Fibroblast of peridontal ligament (primary cell): ENCODE results near the gene SIM2.

Experiments used
- DNase-seq: peaks from one replicate; pipeline ENCODE4 v3.0.0-alpha.2; 2010; ENCODE audit errors: extremely low read depth

SIM2 gene

GRCh38 chr21:36713746-36714145, 14.8 kb downstream of the SIM2 start:
- DNase-seq, result no peak

DNA sequence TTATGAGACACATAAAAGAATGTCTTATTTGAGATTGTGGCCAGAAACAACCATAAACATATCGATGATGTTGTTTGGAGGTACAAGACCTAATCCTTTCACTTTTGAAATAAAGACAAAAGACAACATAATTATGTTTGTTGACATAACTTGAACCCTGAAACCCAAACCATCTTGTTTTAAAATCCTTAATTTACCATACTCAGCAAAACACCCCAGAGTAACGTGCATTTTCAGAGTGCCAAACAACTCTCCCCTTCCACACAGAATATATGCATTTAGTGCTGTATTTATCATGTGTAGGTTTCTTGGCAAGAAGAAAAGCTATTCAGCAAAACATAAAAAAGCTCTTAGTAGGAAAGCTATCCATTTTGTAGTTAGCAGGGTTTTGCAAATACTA, 17.5 kb downstream of the SIM2 start:
- DNase-seq, result no peak

DNA sequence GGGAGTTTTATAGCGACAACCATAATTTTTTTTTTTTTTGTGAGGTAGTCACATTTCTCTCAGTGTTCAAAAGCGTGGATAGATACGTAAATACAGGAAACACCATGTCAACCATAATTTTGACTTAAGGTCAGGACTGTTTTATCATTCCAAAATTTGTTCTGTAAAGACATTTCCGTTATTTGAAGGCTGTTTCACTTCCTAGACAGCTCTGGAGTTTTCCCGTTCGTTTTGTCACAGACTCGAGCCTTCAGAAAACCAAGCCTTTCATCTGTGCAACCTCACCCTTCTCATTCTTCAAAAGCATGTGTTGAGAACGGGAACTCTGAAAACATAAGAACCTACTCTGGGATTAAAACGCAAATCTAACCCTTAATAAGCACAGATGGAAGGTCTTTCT, 17.9 kb downstream of the SIM2 start:
- no peak for DNase-seq

GRCh38 chr21:36717976-36718375, 19.1 kb downstream of the SIM2 start:
- DNase-seq, result no peak

DNA sequence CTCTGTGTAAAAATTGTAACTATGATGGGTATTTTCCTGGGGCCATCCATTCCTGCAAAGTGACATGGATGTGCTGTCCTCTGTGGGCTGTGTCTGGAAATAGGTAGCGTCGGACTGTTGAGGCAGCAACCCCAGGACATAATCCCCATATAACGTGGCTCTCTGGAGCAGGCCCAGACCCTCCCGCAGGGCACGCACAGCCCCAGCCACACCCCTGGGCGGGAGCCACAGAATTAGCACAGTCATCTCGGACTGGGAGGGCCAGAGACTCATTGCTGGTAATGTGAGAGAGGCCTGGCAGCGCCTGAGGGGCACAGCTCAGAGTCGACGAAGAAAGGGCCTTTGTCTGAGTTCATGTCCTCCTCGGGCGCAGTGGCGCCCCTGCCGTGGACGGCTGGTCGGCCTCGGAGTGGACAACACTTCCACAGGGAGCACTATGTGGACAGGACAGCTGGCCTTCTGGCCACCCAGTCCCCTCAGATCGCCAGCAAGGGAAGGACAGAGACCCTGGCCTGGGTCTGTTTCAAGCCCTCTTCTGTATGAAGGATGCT, 20.1 kb downstream of the SIM2 start:
- DNase-seq, result no peak

DNA sequence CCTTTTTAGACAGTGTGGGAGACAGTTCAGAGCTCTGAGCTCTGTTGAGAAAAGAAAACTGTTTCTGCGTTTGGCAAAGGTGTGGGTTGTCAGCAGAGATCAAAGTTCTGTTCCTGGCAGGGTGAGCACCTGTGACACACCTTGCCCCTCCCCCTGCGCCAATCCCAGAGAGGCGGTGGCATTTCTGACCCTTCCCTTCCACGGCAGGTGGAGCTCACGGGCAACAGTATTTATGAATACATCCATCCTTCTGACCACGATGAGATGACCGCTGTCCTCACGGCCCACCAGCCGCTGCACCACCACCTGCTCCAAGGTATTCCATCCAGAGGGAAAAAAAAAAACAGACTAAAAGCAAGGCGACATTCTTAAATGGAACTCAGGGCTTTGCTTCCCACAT, 20.7 kb downstream of the SIM2 start:
- no peak for DNase-seq

GRCh38 chr21:36721817-36722216, 22.9 kb downstream of the SIM2 start:
- no peak for DNase-seq

DNA sequence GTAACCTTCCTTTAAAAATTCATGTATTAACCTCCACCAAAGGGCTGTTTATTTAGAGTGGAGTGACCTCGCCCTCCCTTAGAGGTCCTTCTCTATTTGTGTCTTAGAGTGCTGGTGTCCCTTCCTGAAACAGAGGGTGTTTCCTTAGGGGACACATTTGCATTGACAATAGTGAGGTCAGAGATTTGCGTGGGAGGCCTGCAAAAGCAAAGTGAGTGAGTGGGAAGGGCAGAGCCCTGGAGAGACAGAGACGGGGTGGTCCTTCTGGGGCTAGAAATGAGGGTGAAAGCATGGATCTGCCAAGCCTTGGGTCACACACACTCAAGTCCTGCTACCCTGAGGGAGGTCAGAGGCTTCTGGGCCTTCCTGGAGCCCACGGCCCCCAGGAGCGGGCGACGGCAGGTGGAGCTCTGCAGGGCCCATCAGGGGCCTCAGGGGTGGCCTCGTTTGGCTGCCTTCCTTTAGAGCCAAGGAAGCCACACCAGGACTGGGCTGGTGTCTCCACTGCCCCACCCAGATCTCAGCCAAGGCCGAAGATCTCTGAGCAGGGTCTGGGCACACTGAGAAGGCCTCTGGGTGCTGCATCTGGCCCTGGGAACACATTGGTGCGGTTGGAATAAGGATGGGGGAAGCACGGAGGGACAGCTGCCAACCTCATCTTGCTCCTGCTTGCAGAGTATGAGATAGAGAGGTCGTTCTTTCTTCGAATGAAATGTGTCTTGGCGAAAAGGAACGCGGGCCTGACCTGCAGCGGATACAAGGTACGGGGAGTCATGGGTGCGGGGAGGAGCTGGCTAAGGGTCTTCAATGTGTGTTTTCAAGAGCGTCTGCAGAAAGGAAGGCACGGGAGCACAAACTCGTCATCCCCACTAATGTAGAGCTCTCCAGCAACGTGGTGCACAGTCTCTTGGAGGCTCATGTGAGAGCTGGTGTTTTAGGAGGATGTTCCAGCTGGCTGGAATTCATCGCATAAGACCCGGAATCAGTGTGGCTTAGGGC, 23.8 kb downstream of the SIM2 start:
- no peak for DNase-seq

DNA sequence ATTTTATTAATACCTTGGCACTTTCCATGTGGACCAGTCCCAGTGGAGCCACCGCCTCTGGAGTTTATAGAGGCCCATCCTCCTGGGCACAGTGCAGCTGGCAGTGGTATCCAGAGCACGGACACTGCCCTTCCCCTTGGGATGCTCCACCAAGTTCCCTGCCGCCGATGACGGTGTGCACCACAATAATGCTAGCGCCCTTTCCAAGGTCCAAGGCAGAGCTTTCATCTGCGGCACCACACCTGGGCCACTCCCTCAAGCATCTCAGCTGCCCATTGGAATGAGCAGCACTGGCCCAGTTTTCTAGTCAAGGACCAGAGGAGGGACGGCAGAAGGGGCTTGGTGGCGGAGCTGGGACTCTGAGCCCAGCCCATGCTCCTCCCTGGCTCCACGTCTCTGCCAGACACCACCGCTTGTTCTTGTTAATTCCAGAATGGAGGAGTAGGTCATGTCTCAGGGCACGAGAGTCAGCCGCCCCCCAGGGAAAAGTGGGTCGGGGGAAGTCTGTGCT, 24.5 kb downstream of the SIM2 start:
- DNase-seq, result no peak

DNA sequence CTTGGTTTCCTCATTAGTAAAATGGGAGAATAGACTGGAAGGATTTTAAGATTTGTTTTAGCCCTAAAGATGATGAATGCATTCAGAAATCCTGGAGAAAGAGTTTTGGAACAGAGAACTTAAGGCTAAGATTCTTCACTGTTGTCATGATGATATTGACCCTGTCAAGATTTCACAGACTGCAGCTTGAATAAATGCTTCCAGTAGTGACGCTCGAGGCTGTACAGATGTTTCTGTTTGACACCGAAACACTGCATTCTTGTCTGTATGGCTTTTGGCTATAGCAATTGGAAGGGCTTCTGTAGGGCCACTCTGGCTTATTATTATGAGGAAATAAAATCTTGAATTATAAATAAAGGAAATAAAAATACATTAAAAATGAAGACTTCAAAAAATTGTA, 25.7 kb downstream of the SIM2 start:
- no peak for DNase-seq

DNA sequence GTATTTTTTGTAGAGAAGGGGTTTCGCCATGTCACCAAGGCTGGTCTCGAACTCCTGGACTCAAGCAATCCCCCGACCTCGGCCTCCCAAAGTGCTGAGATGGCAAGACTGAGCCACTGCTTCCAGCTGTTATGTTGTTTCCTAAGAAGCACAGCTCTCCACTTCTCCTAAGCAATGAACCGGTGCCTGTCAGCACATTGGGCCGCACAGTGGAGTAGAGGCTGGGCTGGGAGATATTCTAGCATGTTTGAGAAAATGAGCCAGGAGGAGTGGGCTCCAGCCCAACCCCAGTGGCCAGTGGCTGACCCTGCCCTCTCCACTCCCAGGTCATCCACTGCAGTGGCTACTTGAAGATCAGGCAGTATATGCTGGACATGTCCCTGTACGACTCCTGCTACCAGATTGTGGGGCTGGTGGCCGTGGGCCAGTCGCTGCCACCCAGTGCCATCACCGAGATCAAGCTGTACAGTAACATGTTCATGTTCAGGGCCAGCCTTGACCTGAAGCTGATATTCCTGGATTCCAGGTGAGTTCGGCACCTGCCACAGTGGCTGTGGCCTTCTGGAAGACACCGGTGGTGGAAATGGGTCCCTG, 27.0 kb downstream of the SIM2 start:
- DNase-seq, result no peak

DNA sequence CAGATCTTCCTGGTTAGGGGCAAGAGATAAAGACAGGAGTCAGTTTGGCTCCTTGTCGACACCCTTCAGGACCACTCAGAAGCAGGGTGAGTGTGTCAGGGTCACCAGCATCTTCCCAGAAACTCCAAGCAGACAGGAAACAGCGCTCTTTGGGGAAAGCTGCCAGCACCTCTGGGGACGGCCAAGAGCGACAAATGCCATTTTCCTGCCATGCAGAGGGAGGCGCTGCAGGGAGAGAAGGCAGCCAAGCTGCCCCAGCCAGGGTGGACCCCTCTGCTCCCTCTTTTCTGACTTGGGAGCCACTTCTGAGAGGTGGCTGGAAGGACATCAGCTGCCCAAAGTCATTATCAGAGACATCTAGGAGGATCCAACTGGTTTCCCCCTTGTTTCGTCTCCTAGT, 29.0 kb downstream of the SIM2 start:
- no peak for DNase-seq

DNA sequence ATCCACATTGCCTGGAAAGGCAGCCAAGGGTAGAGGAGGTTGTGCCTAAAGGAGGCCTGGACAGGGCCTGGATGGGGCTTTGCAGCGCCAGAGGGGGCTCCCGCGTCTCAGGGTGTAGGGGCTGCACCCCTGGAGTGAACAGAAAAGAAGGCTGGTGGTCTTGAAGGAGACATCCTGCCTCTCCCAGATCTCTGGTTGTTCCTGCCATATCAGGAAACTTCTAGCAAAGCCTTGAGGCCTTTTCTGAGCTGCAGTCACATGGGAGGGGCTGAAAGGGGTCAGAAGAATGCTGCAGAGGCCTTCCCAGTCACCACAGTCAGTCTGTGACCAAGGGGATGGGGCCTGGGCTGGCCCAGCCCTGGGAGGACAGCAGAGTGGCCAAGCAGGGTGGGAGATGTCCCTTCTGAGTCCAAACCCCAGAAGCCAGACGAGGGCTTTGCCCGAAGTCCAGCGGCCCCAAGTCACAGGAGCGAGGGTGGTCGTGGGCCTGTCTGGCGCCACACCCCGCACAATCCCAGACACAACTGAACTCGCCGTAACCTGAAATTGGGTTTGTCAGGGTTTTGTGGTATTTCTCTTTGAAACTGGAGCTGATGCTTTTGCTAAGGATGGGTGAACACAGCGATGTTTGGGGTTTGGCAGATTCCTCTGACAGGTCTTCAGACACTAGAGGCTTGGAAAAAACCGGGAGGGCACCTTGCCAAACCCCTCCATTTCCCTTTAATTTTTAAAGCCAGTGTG, 29.6 kb downstream of the SIM2 start:
- no peak for DNase-seq

DNA sequence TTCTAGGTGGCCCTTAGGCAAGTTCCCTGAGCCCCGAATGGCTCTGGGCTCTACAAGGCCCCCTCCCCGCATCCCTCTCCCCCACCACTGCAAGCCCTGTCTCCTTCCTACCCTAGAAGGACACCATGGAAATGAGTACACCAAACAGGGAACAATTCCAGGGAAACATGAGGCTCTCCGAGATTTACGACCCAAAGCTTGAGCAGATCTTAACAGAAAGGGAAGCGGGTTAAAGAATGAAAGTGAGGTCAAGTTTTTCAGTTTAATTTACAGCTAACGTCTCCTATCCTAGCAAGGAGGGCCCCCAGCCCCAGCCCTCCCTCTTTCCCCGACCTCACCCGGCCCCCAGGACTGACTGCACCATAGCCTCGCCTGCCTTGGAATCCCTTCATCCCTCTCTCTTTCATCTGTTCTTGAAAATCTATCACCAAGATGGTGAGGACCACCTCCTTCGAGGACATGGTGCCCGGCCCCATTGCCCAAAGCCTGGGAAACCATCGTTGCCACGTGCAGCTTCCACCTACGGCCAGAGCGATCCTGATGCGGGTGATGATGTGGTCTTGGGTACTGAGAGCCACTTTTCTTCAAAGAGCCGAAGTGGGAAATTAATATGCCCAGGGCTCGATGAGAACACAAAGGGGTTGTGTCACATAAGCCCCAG, 30.5 kb downstream of the SIM2 start:
- no peak for DNase-seq

GRCh38 chr21:36730291-36731281, 31.7 kb downstream of the SIM2 start:
- no peak for DNase-seq

DNA sequence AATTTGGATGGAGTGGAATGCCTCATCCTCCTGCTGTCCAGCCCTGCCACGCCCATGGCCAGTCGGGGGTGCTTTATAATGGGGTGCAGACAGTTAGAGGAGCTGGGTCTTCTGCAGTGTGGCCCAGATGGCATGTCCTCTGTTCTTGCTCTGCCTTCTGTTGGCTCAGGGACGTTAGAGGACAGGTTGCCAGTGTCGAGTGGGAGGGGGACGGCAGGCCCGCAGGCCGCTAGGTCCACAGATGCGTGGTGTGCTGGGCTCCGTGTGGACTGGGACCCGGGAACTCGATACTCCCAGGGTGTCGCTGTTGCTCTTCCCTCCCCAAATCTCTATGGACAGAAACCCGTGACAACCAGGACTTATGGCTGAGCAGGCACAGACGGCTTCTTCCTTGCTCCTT, 33.3 kb downstream of the SIM2 start:
- DNase-seq, result no peak

DNA sequence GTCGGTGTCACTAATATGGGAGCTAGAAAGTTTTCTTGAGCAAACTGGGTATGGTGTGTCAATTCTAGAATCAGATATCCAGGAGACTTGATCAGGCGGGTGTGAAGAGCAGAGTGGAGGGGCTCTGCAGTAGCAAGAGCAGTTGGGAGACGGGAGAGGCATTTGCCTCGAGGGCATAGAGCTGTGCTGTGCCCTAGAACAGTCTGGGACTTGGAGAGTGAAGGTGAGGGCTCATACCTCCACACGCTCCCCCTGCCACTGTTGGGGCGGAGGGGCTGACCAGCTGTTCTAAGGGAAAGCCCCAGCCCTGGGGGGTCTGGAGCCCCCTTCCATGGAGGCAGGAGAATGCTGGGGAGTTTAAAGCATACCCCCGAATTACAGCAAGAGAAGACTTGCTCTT, 33.8 kb downstream of the SIM2 start:
- DNase-seq, result no peak

GRCh38 chr21:36733857-36734256, 34.9 kb downstream of the SIM2 start:
- DNase-seq, result no peak

- DNase-seq, result no peak
Observed at GRCh38 chr21:36734367-36735200, 35.7 kb downstream of the SIM2 start.

- DNase-seq, result no peak
Observed at GRCh38 chr21:36735201-36735515, 36.2 kb downstream of the SIM2 start.
